OCI-LY3 (cell line): Measurements from ENCODE around the gene NSG2.

Source experiments
- H2AFZ ChIP-seq: fragments of 200-600, 300-600 bp; shearing (Covaris generic); 2 replicates; pipeline ENCODE4 v1.6.0; 2014; ENCODE audit warnings: antibody characterized with exemption, low read depth, low read length
- H3K27ac ChIP-seq: fragments of 200-600, 300-600 bp; sonication (generic); 2 replicates; pipeline ENCODE4 v1.5.1; 2014; ENCODE audit warnings: mild to moderate bottlenecking, low read length, moderate library complexity, mixed read lengths
- H3K27me3 ChIP-seq: fragments of 200-600, 300-600 bp; sonication (generic); 2 replicates; pipeline ENCODE4 v1.6.1; 2014; ENCODE audit warnings: low read depth, low read length, mixed read lengths
- H3K36me3 ChIP-seq: fragments of 200-600, 300-600 bp; sonication (generic); replicated peaks from 2 replicates; pipeline ENCODE3; 2014; ENCODE audit warnings: low read depth, low read length, mixed read lengths
- H3K4me1 ChIP-seq: fragments of 300-600, 200-600 bp; sonication (generic); 2 replicates; pipeline ENCODE4 v1.6.1; 2014; ENCODE audit warnings: low read length, mixed read lengths
- H3K4me2 ChIP-seq: fragments of 200-600, 300-600 bp; sonication (generic); 2 replicates; pipeline ENCODE4 v1.6.1; 2014; ENCODE audit warnings: low read length, mixed read lengths
- H3K4me3 ChIP-seq: fragments of 300-600, 200-600 bp; sonication (generic); 2 replicates; pipeline ENCODE4 v1.5.1; 2014; ENCODE audit warnings: antibody characterized with exemption, mild to moderate bottlenecking, low read length, moderate library complexity
- H3K79me2 ChIP-seq: fragments of 300-600, 200-600 bp; shearing (Covaris generic); 2 replicates; pipeline ENCODE4 v1.6.1; 2014; ENCODE audit warnings: mild to moderate bottlenecking, low read length, mixed read lengths
- H3K9ac ChIP-seq: fragments of 300-600, 200-600 bp; shearing (Covaris generic); 2 replicates; pipeline ENCODE4 v1.6.0; 2014; ENCODE audit warnings: mild to moderate bottlenecking, low read length, moderate library complexity
- H3K9me3 ChIP-seq: fragments of 200-600, 300-600 bp; shearing (Covaris generic); 2 replicates; pipeline ENCODE4 v1.6.1; 2014; ENCODE audit warnings: low read length, mixed read lengths; ENCODE audit not compliant: insufficient read depth
- H4K20me1 ChIP-seq: fragments of 200-600, 300-600 bp; sonication (generic); 2 replicates; pipeline ENCODE4 v1.6.1; 2016; ENCODE audit warnings: low read length, mixed read lengths; ENCODE audit not compliant: insufficient read depth
- CTCF ChIP-seq: fragments of 200-600, 300-600 bp; sonication (generic); IDR thresholded peaks from 2 replicates; pipeline ENCODE4 v1.5.1; 2014; ENCODE audit warnings: antibody characterized with exemption, low read length, low read depth
- EZH2phosphoT487 ChIP-seq: fragments of 200-600 bp; shearing (Covaris generic); IDR thresholded peaks from 2 replicates; pipeline ENCODE4 v1.6.1; 2018; ENCODE audit warnings: antibody characterized with exemption, mixed run types, low read depth

NSG2 gene

GRCh38 chr5:174154559-174154958, 109.1 kb downstream of the NSG2 start:
- TF ChIP-seq CTCF (no peak), EZH2phosphoT487 (no peak)
- no peaks in the 10 kb centered on the region for H3K9me3 ChIP-seq
- no peak overlapping the region for H3K9ac ChIP-seq
- H3K79me2 ChIP-seq = no peaks in the 10 kb centered on the region
- no peaks in the 10 kb centered on the region for H3K36me3 ChIP-seq
- no peak overlapping the region for H2AFZ ChIP-seq
- no peak overlapping the region for H3K27ac ChIP-seq
- H3K4me3 ChIP-seq = no peak overlapping the region
- no peaks in the 10 kb centered on the region for H4K20me1 ChIP-seq
- H3K4me1 ChIP-seq = no peaks in the 10 kb centered on the region
- no peak overlapping the region for H3K4me2 ChIP-seq
- H3K27me3 ChIP-seq = peaks cover 20% of the 10 kb centered on the region

GRCh38 chr5:174155281-174155680, 109.8 kb downstream of the NSG2 start:
- Histone ChIP-seq H3K27ac (no peak overlapping the region), H3K4me1 (no peaks in the 10 kb centered on the region), H3K36me3 (no peaks in the 10 kb centered on the region), H3K27me3 (peaks cover 20% of the 10 kb centered on the region), H3K4me2 (no peak overlapping the region), H3K9ac (no peak overlapping the region), H3K79me2 (no peaks in the 10 kb centered on the region), H4K20me1 (no peaks in the 10 kb centered on the region), H2AFZ (no peak overlapping the region), H3K9me3 (no peaks in the 10 kb centered on the region), H3K4me3 (no peak overlapping the region)
- TF ChIP-seq CTCF = no peak
- TF ChIP-seq EZH2phosphoT487 = no peak

GRCh38 chr5:174155706-174156105, 110.2 kb downstream of the NSG2 start:
- Histone ChIP-seq H3K4me1 (no peaks in the 10 kb centered on the region), H3K4me2 (no peak overlapping the region), H3K9me3 (no peaks in the 10 kb centered on the region), H3K36me3 (no peaks in the 10 kb centered on the region), H3K9ac (no peak overlapping the region), H3K79me2 (no peaks in the 10 kb centered on the region), H4K20me1 (no peaks in the 10 kb centered on the region), H3K4me3 (no peak overlapping the region), H3K27ac (no peak overlapping the region), H2AFZ (no peak overlapping the region), H3K27me3 (peaks cover 20% of the 10 kb centered on the region)
- TF ChIP-seq EZH2phosphoT487 (no peak), CTCF (no peak)

DNA sequence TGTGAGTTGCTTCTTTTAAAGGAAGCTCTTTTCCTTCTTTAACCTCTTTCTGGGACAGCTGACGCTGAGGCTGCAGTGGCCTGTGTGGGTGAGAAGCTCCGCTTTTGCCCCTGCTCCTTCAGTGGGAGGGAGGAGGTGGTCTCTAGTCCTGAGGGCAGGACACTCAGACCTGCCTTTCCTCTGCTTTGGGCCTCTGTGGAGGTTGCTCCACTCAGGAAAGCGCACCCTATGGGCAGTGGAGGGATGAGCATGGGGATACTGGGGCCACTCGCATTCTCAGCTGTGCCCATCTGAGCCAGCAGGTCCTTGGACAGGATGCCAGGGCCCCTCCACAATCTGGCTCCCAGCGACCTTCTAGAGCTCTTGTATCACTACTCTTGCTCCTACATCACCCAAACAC, 111.5 kb downstream of the NSG2 start:
- TF ChIP-seq EZH2phosphoT487 (no peak), CTCF (no peak)
- Histone ChIP-seq H2AFZ (no peak overlapping the region), H3K79me2 (no peaks in the 10 kb centered on the region), H3K27ac (no peak overlapping the region), H3K4me2 (no peak overlapping the region), H3K4me1 (no peaks in the 10 kb centered on the region), H4K20me1 (no peaks in the 10 kb centered on the region), H3K9ac (no peak overlapping the region), H3K9me3 (no peaks in the 10 kb centered on the region), H3K4me3 (no peak overlapping the region), H3K36me3 (no peaks in the 10 kb centered on the region), H3K27me3 (peaks cover 20% of the 10 kb centered on the region)
